HG02678 (cell line): ENCODE measurements around the gene RANBP3.

Experiments
- ATAC-seq: cut with Tn5 transposase; IDR thresholded peaks from one replicate; pipeline ENCODE4 v1.9.1; 2021; ENCODE audit warnings: mild to moderate bottlenecking, moderate library complexity; ENCODE audit not compliant: unreplicated experiment

Gene RANBP3

DNA sequence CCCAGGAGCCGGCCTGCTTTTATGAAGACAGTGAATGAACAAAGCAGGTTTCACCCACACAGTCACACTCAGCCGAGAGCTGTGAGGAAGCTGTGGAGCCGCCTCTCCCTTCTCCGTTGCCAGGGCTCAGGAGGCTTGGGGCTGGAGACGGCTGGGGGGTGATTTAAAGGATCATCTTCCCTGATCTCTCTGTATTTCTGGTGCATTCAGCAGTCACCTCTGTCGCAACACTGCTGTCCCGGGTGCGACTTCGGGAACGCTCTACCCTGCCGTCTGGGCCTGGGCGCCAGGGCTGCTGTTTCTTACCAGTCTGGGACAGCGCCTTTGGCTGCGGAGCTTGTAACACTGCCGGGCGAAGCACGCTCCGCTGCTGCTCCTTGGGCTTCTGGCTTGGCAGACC lies 45.8 kb downstream of the RANBP3 start:
- ATAC-seq: no peak

DNA sequence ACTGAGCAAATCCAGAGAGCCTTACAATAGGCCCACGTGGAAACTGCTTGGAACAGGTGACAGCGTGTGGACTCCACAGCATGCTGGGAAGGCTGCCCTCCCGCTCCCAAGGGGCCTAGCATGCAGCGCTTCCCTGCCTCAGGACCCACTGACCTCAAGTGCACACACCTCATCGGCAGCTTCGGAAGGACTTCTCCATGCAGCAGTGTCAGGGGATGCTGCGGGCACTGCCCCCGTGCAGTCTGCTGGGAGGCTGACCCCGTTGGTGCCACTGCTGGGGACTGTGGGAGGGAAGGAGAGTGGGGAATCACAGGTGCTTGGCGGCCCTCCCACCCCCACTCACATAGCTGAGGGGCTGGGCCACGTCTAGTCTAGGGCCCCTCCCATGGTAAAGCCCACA lies 46.7 kb downstream of the RANBP3 start:
- ATAC-seq: no peak

DNA sequence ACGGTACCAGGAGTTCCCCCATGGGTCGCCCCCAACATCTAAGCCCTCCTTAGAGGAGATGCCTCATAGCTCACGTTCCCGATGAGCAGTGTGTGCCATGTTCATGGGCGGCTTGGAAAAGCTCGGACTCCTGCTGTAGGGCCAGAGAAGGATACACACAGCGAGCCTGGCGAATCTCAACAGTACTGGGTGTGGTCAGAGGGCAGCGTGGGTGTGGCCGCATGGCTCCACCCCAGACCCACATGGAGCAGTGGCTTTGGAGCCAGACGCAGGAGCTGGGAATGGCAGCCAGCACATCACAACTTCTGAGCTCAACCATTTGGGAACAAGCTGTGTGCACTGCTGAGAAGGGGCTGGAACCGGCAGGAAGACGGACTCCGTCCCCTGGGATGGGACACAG lies 48.3 kb downstream of the RANBP3 start:
- no peak for ATAC-seq

DNA sequence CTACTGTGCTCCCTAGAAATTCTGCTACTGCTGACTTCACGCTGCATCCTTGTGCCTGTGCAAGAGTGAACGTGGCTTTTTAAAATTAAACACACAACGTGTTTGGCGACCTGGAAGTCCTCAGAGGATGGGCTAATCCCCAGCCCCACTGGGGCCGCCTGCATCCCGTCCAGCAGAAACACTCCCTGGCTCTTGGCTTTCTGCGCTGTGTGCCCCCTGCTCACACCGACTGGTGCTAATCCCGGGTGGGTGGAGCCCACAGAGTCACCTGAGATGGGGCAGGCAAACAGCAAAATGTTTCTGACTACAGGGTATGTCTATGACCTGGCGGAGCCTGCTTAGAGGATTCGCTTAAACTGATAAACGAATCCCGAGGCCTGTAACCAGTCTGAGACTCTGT lies 48.8 kb downstream of the RANBP3 start:
- ATAC-seq: no peak

DNA sequence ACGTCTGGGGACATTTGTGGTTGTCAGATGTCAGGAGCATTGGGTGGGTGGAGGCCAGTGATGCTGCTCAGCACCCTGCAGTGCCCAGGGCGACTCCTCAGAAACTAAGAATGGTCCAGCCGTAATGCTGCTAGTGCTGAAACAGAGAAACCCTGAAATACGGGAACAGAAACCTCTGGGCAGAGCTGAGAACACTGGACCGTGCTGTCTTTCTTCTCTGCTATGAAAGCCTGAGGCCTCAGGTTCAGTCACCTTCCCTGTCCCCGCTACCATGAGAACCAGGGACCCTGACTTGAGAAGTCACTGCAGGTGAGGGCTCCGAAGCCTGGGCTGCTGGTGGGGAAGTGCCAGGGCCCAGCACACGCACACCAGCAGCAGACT lies 50.5 kb downstream of the RANBP3 start:
- peak; percentile 69 for ATAC-seq

DNA sequence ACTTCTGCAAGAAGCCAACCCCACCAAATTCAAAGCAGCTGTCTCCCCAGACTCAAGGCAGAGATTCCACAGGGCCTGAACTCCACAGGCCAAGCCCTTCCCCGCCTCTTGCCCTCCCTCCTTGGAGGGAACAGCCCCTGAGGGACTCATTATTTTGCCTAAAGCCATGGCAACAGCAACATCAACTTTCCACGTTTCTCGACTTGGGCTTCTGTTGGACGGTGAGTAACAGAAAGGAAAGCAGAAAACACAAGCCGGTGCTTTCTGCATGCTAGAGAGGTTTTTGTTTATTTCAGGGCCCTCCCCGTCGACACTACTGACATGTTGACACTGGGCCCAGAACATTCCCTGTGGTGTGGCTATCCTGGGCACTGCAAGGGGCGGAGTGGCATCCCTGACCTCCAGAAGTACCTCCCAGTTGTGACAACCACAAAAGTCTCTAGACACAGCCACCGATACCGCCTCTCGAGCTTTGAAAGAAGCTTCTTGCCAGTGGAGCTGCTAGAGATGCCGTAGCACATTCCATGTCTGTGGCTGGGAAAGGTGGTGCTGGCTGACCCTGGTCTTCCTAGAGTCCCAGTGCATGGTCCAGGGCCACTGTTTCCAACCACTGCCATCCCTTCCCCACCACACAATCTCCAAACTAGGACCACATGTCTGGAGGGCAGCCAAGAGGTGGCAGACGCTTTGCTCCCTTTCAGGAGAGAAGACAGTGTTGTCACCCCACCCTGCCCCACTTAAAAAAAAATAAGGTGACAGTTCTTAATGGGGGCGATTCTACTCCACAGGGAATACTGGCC lies 51.1 kb downstream of the RANBP3 start:
- ATAC-seq: no peak

DNA sequence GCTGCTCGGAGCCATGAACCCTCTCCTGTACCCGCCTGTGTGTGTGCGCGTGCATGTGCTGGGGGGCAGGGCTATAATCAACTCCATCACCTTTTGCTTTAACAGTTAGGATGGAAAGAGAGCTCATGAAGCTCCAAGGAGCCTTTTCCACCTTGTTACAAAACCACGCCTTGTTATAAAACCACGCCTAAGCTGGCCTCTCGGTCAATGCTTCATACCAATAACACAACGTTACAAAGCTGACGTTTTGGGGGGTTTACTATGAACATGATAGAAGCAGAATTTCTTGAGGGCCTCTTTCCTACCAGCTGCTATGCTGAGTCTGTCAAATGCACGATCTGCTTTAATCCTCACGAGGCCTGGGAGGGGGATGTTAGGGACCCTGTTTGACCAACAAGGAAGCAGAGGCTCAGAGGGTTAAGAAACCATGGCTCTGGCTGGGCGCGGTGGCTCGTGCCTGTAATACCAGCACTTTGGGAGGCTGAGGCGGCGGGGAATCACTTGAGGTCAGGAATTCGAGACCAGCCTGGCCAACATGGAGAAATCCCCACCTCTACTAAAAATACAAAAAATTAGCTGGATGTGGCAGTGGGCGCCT lies 52.0 kb downstream of the RANBP3 start:
- ATAC-seq: no peak

DNA sequence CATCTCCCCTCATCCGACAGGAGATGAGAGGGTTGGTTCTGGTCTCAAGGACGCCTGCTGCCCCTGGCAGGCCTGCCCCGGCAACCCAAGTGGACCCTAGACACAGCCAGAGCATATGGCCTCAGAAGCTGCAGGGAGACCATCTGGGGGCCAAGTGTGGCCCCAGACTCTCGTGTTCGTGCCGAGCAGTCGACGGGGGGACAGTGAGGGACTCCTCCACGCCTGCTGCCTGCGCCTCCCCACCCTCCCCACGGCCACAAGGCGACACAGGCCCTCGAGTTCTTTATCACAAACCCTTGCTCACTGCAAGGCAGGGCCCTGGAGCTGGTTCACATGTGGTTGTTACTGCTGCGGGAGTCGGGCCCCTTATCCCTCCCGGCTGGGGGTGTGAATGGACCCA lies 54.6 kb downstream of the RANBP3 start:
- no peak for ATAC-seq

DNA sequence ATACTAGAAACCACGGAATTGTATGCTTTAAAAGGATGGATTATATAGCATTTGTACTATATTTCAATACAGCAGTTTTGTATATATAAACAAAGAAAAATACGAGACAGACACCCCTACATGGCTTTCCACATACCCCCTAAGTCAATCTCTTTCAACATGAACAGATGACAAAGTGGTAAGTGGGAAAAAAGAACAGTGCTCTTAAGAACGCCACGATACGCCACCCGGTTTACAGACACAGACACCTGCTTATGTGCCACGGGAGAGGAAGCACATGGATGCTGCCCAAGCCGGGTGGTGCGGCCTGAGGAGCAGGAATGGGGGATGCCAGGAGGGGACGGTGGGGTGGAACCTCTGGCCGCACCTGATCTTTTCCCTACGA lies 55.8 kb downstream of the RANBP3 start:
- no peak for ATAC-seq

DNA sequence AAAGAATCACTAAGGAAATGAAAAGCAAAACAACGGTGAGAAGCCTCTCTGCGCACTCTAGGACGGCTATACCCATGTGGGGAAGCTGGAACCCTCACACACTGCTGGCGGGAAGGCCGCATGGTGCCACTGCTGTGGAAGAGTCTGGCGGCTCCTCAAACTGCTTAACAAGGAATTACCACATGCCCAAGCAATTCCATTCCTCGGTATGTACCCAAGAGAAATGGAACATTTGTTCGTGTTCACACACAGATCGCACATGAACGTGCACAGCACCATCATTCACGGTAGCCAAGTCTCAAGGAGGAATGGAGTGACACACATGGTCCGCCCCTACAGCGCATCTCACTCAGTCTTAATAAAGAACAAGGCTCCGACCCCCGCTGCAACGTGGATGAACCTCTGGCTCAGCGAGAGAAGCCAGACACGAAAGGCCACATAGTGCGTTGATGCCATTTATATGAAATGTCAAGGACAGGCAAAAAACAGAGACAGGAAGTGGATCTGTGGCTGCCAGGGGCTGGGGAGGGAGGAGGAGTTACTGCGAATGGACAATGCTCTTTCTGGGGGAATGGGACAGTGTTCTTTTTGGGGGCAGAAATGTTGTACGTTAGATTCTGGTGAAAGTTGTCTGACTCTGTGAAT lies 56.3 kb downstream of the RANBP3 start:
- ATAC-seq: no peak

DNA sequence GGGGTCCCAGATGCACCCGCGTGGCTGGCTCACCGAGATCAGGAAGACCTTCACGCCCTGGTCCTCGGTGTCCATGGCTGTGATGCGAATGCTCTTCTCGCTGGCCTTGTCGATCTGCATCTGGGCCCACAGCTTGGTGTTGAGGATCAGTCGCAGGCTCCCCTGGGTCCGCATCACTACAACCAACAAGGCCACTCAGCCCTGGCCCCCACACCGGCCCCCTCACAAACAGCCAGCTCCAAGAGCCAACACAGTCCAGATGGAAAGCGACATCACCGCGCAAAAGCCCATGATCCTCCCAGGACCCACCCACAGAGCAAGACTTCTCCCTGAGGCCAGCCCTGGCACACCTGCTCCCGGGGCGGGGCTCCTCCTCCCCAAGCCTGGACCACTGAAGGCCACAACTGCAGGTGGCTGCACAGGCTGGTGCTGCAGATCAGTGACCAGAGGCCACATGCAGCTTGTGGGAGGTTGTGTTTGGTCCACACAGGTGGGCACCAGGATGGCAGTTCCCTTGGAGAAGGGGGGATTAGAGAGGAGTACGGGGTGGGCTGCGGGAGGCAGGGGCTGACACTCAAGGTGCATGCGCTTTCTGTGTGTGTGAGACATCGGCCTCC lies 59.4 kb downstream of the RANBP3 start:
- ATAC-seq: no peak

DNA sequence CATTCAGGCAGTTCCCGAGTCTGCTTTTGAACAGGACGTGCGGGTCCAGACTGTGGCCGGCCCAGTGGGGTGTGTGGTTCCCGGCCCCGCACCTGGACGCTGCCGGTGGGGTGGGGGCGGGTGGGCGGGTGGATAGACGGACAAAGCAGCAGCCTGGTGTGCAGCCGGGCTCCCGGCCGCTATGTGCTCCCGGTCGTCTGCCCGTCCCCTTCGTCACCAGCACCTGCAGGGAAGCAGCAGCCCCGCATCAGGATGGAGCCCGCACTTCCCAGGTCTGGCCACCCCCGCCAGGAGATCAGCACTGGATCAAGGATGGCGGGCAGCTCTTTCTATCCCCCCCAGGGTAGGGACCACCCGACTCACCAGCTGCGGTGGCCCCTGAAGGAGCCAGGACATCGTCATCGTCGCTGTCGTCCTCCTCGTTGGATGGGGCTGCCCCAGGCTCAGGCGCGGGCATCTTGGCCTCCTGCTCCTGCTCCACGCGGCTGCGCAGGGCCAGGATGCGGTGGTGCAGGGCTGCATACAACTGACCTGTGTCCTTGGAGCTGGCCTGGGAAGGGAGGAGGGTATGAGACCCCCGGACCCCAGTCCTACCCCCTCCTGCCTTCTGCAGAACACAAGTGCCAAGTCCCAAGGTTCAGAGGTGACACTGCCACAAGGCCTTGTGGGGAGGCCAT lies 60.4 kb downstream of the RANBP3 start:
- no peak for ATAC-seq

DNA sequence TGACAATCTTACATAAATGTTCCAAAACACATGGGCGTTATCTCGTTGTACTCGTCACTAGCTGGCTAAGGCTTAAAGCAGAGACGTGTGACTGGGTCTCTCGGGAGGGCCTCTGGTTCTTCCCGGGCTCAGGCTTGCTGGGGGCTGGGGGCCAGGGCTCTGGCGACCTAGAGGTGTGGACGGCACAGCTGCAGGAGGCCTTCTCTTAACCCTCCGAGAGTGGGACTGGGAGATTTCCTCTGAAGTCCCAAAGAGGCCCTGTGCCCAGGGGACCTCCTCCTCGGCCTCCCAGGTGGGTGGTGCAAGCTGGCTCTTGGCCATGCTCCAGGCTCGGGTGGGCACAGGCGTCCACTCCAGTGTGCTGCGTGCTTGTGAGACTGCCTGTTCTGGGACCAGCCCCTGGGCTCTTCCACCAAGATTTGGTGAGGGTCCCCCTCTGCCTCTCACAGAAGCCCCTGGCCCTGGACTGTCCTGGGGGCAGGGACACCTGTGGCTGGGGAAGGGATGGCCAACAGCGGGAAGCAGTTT lies 61.7 kb downstream of the RANBP3 start:
- no peak for ATAC-seq

DNA sequence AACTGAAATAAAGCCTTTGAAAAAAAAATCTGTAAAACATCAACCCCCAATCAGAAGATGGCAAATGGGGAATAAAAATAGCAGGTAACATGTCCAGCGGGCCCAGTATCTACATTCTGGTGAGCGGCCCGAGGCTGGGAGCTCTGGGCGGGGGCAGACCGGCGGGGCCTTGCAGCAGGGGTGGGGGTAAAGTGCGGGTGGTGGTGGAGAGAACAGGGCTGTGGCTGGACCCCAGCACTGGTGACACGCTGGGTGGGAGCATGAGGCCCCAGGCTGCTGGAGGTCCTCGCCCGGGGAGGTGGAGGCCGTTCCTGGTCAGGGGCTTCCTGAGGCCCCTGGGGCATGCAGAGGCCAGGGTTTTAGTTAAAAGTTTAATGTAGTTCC lies 62.2 kb downstream of the RANBP3 start:
- ATAC-seq: no peak

DNA sequence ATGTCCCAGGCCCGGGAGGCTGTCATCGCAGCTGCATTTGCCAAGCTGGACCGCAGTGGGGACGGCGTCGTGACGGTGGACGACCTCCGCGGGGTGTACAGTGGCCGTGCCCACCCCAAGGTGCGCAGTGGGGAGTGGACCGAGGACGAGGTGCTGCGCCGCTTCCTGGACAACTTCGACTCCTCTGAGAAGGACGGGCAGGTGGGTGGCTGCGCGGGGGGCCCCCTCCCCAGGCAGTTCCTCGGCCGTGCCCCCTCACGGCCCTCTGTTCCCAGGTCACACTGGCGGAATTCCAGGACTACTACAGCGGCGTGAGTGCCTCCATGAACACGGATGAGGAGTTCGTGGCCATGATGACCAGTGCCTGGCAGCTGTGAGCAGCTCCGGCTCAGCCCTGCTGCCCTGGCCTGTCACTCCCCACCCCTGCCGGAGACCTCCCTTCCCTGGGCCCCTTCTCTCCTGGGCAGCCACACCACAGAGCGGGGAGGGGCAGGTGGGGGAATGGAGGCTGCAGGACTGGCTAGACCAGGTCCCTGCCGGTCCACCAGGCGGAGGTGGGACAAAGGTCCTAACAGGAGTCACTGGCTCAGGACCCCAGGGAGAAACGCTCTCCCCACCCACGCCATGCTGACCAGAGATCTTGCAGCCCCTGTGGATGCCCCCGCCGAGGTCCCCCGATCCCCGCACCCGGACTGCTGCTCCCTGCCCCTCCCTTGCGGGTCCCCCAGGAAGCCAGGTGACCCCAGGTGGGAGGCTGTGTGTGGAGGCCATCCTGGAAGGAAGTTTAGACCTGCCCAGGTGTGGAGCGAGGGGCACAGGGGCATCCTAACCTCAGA lies 62.8 kb downstream of the RANBP3 start:
- no peak for ATAC-seq

DNA sequence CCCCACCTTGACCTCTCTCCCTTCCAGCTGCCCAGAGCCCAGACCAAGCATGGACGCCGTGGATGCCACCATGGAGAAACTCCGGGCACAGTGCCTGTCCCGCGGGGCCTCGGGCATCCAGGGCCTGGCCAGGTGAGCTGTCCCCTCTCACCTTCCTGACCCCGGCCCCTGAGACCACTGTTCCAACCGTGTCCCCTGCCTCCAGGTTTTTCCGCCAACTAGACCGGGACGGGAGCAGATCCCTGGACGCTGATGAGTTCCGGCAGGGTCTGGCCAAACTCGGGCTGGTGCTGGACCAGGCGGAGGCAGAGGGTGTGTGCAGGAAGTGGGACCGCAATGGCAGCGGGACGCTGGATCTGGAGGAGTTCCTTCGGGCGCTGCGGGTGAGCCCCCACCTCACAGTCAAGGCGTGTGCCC lies 63.6 kb downstream of the RANBP3 start:
- no peak for ATAC-seq

DNA sequence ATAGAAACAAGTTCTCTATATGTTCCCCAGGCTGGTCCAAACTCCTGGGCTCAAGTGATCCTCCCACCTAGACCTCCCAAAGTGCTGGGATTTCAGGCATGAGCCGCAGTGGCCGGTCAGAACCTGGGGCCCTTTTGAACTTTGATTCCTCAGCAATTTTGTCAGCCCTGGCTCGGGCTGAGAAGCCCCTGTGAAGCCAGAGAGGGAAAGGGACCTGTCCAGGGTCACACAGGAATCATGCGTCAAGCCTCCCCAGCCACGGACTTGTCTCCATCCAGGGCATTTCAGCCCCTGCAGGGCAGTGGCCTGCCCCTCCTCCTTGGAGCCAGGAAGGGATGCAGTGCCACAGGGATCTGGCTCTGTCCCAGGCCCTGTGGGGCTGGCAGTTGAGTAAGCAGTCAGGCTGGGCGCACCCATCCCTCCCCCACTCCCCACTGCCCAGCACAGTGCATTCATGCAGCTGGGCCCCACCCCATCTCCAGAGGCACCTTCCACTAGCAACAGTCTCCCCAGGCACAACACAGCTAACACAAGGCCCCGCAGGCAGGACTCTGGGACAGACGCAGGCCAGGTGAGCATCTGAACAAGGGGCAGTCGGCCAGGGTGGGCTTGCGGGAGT lies 64.1 kb downstream of the RANBP3 start, which contains the start of gene CAPS:
Gene CAPS, plus strand, starts transcription at position 516 of the 619 bp plus-strand sequence. CDS start 153 bp downstream, outside the sequence.
- ATAC-seq: no peak

DNA sequence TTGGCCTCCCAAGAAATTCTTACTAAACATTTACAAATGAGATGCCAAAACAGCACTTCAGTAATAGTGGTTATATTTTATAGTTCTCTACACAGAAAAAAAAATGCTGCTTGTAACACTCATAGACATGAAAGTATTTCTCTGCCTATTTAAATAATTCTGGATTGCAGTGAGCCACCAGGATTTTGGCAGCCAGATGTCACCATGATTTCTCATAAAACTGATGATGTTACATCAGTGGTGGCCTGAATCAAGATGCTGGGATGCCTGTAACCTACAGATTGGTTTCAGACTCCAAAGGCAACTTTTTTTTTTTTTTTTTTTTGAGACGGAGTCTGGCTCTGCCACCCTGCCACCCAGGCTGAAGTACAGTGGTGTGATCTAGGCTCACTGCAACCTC lies 66.6 kb downstream of the RANBP3 start:
- ATAC-seq: no peak

DNA sequence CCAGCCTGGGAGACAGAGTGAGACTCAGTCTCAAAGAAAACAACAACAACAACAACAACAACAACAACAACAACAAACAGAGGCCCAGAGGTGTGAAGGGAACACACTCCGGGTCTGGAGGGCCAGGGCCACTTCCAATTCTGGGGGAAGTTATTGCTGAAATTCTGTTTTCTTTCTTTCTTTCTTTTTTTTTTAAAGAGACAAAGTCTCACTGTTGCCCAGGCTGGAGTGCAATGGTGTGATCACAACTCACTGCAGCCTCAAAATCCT lies 67.4 kb downstream of the RANBP3 start:
- ATAC-seq: no peak
